Astrocyte (in vitro differentiated cells and primary cell): ENCODE measurements around the gene SPATA18. TPM values are rescaled to one million over a fixed set of nuclear protein-coding genes. Genes with fewer than 3 reads are reported as not detected.
A peak's percentile ranks its signal among the peaks of the same experiment; 100 is the strongest.

Experiments
- DNase-seq: peaks from one replicate; pipeline ENCODE4 v3.0.0-alpha.2; 2010; ENCODE audit warnings: low read depth
- FAIRE-seq: peaks from 2 replicates; lab custom pipeline; 2011; peaks lifted over from hg19 to GRCh38; lab: Jason Lieb, UNC
- H2AFZ ChIP-seq: 2 replicates; pipeline ENCODE4 v1.6.0; 2012; ENCODE audit warnings: low read depth, low read length, inconsistent platforms
- H3K27ac ChIP-seq: 2 replicates; pipeline ENCODE4 v1.5.1; 2011; ENCODE audit warnings: low read depth, low read length, inconsistent platforms
- H3K27me3 ChIP-seq: 2 replicates; pipeline ENCODE4 v1.6.0; 2011; ENCODE audit warnings: low read length, inconsistent platforms; ENCODE audit not compliant: insufficient read depth
- H3K36me3 ChIP-seq: 2 replicates; pipeline ENCODE4 v1.5.1; 2011; ENCODE audit warnings: low read length, inconsistent platforms; ENCODE audit not compliant: insufficient read depth
- H3K4me1 ChIP-seq: 2 replicates; pipeline ENCODE4 v1.5.1; 2011; ENCODE audit warnings: low read length, inconsistent platforms; ENCODE audit not compliant: insufficient read depth
- H3K4me2 ChIP-seq: 2 replicates; pipeline ENCODE4 v1.6.0; 2012; ENCODE audit warnings: low read length, inconsistent platforms
- H3K4me3 ChIP-seq: 2 replicates; pipeline ENCODE4 v1.5.1; 2011; ENCODE audit warnings: low read depth, mild to moderate bottlenecking, low read length, inconsistent platforms; ENCODE audit not compliant: insufficient read depth
- H3K79me2 ChIP-seq: 2 replicates; pipeline ENCODE4 v1.6.0; 2012; ENCODE audit warnings: mild to moderate bottlenecking, low read length, inconsistent platforms; ENCODE audit not compliant: insufficient read depth
- H3K9ac ChIP-seq: 2 replicates; pipeline ENCODE4 v1.6.0; 2012; ENCODE audit warnings: mild to moderate bottlenecking, low read length, inconsistent platforms
- H3K9me3 ChIP-seq: 2 replicates; pipeline ENCODE4 v1.5.1; 2012; ENCODE audit warnings: low read depth, mild to moderate bottlenecking, low read length, inconsistent platforms; ENCODE audit not compliant: insufficient read depth
- H4K20me1 ChIP-seq: 2 replicates; pipeline ENCODE4 v1.6.0; 2012; ENCODE audit warnings: low read length, inconsistent platforms; ENCODE audit not compliant: insufficient read depth
- H3K27ac Mint-ChIP-seq: one replicate; pipeline ENCODE4 v1.8.0; 2021; ENCODE audit warnings: mild to moderate bottlenecking, mixed read lengths; ENCODE audit not compliant: unreplicated experiment
- H3K27me3 Mint-ChIP-seq: one replicate; pipeline ENCODE4 v1.8.0; 2021; ENCODE audit warnings: low read depth, mixed read lengths; ENCODE audit not compliant: unreplicated experiment
- H3K36me3 Mint-ChIP-seq: one replicate; pipeline ENCODE4 v1.8.0; 2021; ENCODE audit warnings: low read depth, mixed read lengths; ENCODE audit not compliant: unreplicated experiment
- H3K4me1 Mint-ChIP-seq: one replicate; pipeline ENCODE4 v1.8.0; 2021; ENCODE audit warnings: low read depth, mixed read lengths; ENCODE audit not compliant: unreplicated experiment
- H3K4me3 Mint-ChIP-seq: one replicate; pipeline ENCODE4 v1.8.0; 2021; ENCODE audit warnings: mild to moderate bottlenecking, moderate library complexity, mixed read lengths; ENCODE audit not compliant: unreplicated experiment
- H3K9me3 Mint-ChIP-seq: one replicate; pipeline ENCODE4 v1.8.0; 2021; ENCODE audit warnings: mild to moderate bottlenecking, mixed read lengths; ENCODE audit not compliant: unreplicated experiment
- EZH2 ChIP-seq: IDR thresholded peaks from 2 replicates; pipeline ENCODE4 v1.6.1; 2012; ENCODE audit warnings: mild to moderate bottlenecking, low read length, inconsistent platforms; ENCODE audit not compliant: insufficient read depth
- total RNA-seq: library from RNA; stranded (reverse); gene quantifications from 2 replicates; pipeline ENCODE4 v1.2.1, GENCODE V29; 2021
- TF ChIP-seq, protein P1 (sequence below): IDR thresholded peaks from 2 replicates; pipeline ENCODE4 v1.5.1; 2011; ENCODE audit warnings: low read depth, mild to moderate bottlenecking, inconsistent platforms, low read length, moderate library complexity; ENCODE audit not compliant: insufficient read depth

Gene SPATA18
- total RNA-seq, 1 donor from 2014 or later = 20.7 TPM

DNA sequence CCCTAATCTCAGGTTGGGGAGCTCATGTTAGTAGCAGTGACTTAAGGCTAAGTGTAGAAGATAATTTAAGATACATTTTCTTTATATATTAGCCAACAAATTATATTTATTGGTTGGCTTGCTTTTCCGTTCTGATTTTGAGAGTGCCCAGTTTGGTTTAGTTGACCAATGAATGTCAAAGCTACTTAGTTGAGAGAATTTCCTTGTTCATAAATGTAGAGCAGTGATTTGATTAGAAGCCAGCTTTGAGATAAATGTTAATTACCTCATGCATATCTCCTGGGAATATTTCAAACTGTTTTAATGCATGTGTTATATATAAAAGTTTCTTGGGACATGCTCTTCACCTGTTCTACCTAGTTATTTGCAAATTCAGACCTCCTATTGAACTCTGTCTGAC lies 44.3 kb downstream of the SPATA18 start:
- DNase-seq (no peak), FAIRE-seq (no peak)
- Histone ChIP-seq H4K20me1 (no peaks in the 10 kb centered on the region), H3K27me3 (no peaks in the 10 kb centered on the region), H3K9ac (no peak overlapping the region), H3K4me3 (no peak overlapping the region), H2AFZ (no peak overlapping the region), H3K36me3 (no peaks in the 10 kb centered on the region), H3K4me1 (peaks cover 7% of the 10 kb centered on the region), H3K79me2 (no peaks in the 10 kb centered on the region), H3K4me2 (no peak overlapping the region), H3K9me3 (no peaks in the 10 kb centered on the region), H3K27ac (no peak overlapping the region)
- no peak overlapping the region for H3K4me3 Mint-ChIP-seq
- H3K9me3 Mint-ChIP-seq = no peaks in the 10 kb centered on the region
- H3K27me3 Mint-ChIP-seq = no peaks in the 10 kb centered on the region
- no peaks in the 10 kb centered on the region for H3K36me3 Mint-ChIP-seq
- no peak overlapping the region for H3K27ac Mint-ChIP-seq
- H3K4me1 Mint-ChIP-seq = peaks cover 12% of the 10 kb centered on the region
- TF ChIP-seq, protein P1, sequence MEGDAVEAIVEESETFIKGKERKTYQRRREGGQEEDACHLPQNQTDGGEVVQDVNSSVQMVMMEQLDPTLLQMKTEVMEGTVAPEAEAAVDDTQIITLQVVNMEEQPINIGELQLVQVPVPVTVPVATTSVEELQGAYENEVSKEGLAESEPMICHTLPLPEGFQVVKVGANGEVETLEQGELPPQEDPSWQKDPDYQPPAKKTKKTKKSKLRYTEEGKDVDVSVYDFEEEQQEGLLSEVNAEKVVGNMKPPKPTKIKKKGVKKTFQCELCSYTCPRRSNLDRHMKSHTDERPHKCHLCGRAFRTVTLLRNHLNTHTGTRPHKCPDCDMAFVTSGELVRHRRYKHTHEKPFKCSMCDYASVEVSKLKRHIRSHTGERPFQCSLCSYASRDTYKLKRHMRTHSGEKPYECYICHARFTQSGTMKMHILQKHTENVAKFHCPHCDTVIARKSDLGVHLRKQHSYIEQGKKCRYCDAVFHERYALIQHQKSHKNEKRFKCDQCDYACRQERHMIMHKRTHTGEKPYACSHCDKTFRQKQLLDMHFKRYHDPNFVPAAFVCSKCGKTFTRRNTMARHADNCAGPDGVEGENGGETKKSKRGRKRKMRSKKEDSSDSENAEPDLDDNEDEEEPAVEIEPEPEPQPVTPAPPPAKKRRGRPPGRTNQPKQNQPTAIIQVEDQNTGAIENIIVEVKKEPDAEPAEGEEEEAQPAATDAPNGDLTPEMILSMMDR = no peak
- no peak for TF ChIP-seq EZH2

DNA sequence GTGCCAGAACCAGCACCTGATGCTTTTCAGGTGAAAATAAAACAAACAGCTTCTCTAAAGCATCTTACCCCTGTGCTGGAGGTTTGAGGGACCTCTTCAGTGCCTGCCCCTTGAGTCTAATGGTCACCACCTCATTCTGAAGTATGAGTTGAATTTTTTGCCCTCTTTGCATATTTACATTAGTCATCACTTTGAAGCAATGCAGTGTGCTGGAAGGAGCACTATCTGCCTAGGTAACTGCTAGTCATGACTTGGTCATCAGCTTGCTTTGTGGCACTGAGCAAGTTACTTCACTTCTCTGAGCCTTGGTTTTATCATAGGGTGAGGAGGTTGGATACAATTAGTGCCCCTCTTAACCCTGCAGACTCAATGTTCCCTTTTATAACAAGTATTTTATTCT lies 44.9 kb downstream of the SPATA18 start:
- peaks cover 12% of the 10 kb centered on the region for H3K4me1 Mint-ChIP-seq
- Histone ChIP-seq H3K36me3 (no peaks in the 10 kb centered on the region), H3K4me2 (no peak overlapping the region), H3K79me2 (no peaks in the 10 kb centered on the region), H3K9ac (no peak overlapping the region), H3K27ac (no peak overlapping the region), H3K4me1 (peaks cover 13% of the 10 kb centered on the region), H3K4me3 (no peak overlapping the region), H3K27me3 (no peaks in the 10 kb centered on the region), H2AFZ (no peak overlapping the region), H4K20me1 (no peaks in the 10 kb centered on the region), H3K9me3 (no peaks in the 10 kb centered on the region)
- no peak overlapping the region for H3K4me3 Mint-ChIP-seq
- H3K9me3 Mint-ChIP-seq = no peaks in the 10 kb centered on the region
- H3K27me3 Mint-ChIP-seq = no peaks in the 10 kb centered on the region
- no peaks in the 10 kb centered on the region for H3K36me3 Mint-ChIP-seq
- FAIRE-seq (no peak), DNase-seq (peak; percentile 34)
- H3K27ac Mint-ChIP-seq = no peak overlapping the region
- no peak for TF ChIP-seq EZH2
- TF ChIP-seq, protein P1 = no peak

DNA sequence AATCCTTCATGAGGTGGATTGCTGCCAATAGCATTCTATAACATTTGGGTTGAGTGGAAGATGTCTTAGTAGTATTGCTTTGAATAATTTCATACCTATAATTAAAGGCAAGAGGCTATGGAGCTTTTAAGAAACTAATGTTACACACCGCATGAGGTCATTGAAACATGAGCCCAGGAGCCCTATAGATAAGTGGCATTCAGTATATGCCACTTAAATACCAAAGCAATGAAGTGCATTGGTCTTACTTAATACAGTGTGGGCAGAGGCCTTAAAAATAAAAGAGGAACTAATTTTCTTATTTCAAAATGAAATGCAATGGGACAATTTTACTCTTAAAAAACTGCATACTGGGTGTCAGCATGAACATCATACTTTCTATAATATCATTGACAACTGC lies 47.5 kb downstream of the SPATA18 start:
- H3K9me3 Mint-ChIP-seq = no peaks in the 10 kb centered on the region
- no peak for DNase-seq
- Histone ChIP-seq H2AFZ (no peak overlapping the region), H3K36me3 (no peaks in the 10 kb centered on the region), H3K9ac (no peak overlapping the region), H3K79me2 (no peaks in the 10 kb centered on the region), H3K4me1 (peaks cover 23% of the 10 kb centered on the region), H3K4me3 (no peak overlapping the region), H3K27ac (no peak overlapping the region), H4K20me1 (no peaks in the 10 kb centered on the region), H3K4me2 (no peak overlapping the region), H3K9me3 (no peaks in the 10 kb centered on the region), H3K27me3 (no peaks in the 10 kb centered on the region)
- H3K27me3 Mint-ChIP-seq = no peaks in the 10 kb centered on the region
- no peaks in the 10 kb centered on the region for H3K36me3 Mint-ChIP-seq
- no peak overlapping the region for H3K27ac Mint-ChIP-seq
- TF ChIP-seq EZH2 = no peak
- TF ChIP-seq, protein P1 = no peak
- peaks cover 12% of the 10 kb centered on the region for H3K4me1 Mint-ChIP-seq
- H3K4me3 Mint-ChIP-seq = no peak overlapping the region
- FAIRE-seq = no peak
